Occipital lobe (tissue), 3 donors: ENCODE results near the gene VTCN1. TPM values are rescaled to one million over a fixed set of nuclear protein-coding genes. Genes with fewer than 3 reads are reported as not detected.

ENCODE experiments used
- DNase-seq: peaks from one replicate; lab custom pipeline; 2025; lab: John Stamatoyannopoulos, UW
- small RNA-seq: library from RNA; depleted of rRNA; stranded (forward); fragments of <200 nt; gene quantifications from one replicate; pipeline ENCODE3, GENCODE V24; 2014
- total RNA-seq: library from RNA; depleted of rRNA; stranded (reverse); fragments of >200 nt; gene quantifications from one replicate; pipeline ENCODE4 v1.2.3, GENCODE V29; 2014

Gene VTCN1
- total RNA-seq, 1 donor from 2014 or later, result 0.47 TPM

- no peak for DNase-seq
Observed at GRCh38 chr1:117098287-117098890, 112.3 kb downstream of the VTCN1 start.

GRCh38 chr1:117097443-117097842 is 113.3 kb downstream of the VTCN1 start:
- DNase-seq, result no peak

GRCh38 chr1:117096951-117097408 is 113.7 kb downstream of the VTCN1 start:
- no peak for DNase-seq

- no peak for DNase-seq
Observed at GRCh38 chr1:117094841-117095604, 115.7 kb downstream of the VTCN1 start.

- peak; percentile 7 for DNase-seq
Observed at GRCh38 chr1:117093870-117094621, 116.7 kb downstream of the VTCN1 start.

Small RNA genes lying within 50 kb of the gene (small RNA-seq; reads per million reads assigned to genes)
- gene MIR942, result 0.84 reads per million, percentile 69 among the genes with 10 or more reads in this experiment
- gene RF00017, result not detected

Other genes with a start within 250 kb of the VTCN1 start
- 1.1 TPM for gene CD101, start 209.2 kb downstream of the VTCN1 start, total RNA-seq
- 3.0 TPM for gene TTF2, start 150.6 kb downstream of the VTCN1 start, total RNA-seq
- gene TRIM45, start 89.2 kb downstream of the VTCN1 start, total RNA-seq, result 5.0 TPM
- 127 TPM for gene MAN1A2, start 156.5 kb upstream of the VTCN1 start, total RNA-seq